ENCODE measurements around the gene SLC38A4.

GRCh38 chr12:46773586-46774321 is 52.0 kb downstream of the SLC38A4 start:
- TF ChIP-seq CTCF (IDR thresholded peaks at IDR 0.05) (no peak), POLR2A (IDR thresholded peaks at IDR 0.05) (no peak)
